ENCODE data around the gene PROP1. TPM values are rescaled to one million over a fixed set of nuclear protein-coding genes. Genes with fewer than 3 reads are reported as not detected.
A peak's percentile ranks its signal among the peaks of the same experiment; 100 is the strongest.
"Not testable (repeated sequence)": the region's sequence is repeated elsewhere in the genome, so short reads cannot be mapped to it uniquely, and the experiment has no call there.

The PROP1 gene
- total RNA-seq, 4 donors from 2014 or later = not detected

DNA sequence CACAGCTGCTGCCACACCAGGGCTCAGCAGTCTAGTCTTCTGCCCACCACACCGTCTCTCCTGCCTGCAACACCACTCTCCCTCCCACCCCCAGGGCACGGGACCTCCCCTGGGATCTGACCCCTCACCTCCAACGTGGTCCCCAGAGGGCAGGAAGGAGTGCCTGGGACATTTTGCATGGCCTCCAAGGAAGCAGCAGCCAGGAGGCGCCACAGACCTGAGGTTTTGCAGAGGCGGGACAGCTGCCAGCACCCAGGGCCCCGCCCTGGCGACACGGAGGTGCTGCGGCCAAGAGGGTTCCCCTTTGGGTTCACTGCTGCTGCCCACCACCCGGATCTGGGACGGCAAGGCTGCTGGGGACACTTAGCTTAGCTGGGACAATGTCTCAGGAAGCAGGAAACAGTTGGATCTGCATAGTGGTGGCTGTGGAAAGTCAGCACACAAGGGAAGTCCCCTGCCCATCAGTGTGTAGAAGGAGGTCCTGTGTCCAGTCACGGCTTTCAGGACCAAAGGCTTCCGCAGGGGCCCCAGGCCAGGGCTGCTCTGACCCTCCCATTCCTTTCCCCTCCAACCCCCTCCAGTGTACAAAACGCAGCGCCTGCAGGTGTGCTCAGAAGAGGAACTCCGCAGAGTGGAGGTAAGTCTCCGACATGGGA, 13.8 kb downstream of the PROP1 start:
- no peaks in the 10 kb centered on the region for H3K36me3 ChIP-seq
- H3K9me3 ChIP-seq = no peaks in the 10 kb centered on the region
- no peak overlapping the region for H3K4me3 ChIP-seq
- no peak overlapping the region for H3K27ac ChIP-seq
- WGBS, 2 donors (ENCODE audit: low coverage in 1 of 2) = 26% methylated on average over 17 of the region's 17 CpGs; no CpG with 5 or more reads in 1 of the 2 donors
- H3K4me1 ChIP-seq = no peaks in the 10 kb centered on the region
- no peak for TF ChIP-seq EP300 (IDR thresholded peaks at IDR 0.05; ENCODE audit: low read depth)
- TF ChIP-seq, protein P1, sequence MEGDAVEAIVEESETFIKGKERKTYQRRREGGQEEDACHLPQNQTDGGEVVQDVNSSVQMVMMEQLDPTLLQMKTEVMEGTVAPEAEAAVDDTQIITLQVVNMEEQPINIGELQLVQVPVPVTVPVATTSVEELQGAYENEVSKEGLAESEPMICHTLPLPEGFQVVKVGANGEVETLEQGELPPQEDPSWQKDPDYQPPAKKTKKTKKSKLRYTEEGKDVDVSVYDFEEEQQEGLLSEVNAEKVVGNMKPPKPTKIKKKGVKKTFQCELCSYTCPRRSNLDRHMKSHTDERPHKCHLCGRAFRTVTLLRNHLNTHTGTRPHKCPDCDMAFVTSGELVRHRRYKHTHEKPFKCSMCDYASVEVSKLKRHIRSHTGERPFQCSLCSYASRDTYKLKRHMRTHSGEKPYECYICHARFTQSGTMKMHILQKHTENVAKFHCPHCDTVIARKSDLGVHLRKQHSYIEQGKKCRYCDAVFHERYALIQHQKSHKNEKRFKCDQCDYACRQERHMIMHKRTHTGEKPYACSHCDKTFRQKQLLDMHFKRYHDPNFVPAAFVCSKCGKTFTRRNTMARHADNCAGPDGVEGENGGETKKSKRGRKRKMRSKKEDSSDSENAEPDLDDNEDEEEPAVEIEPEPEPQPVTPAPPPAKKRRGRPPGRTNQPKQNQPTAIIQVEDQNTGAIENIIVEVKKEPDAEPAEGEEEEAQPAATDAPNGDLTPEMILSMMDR (IDR thresholded peaks at IDR 0.05) = peak in 2 of 5 experiments; percentile 20 to 27
- DNase-seq = no peak
- H3K27me3 ChIP-seq = peaks cover 69% of the 10 kb centered on the region
- intact Hi-C loops (cut with DNase I; ENCODE audit: low total_unique reads) (loop anchor here (5.0 kb wide), 1 partner anchor 1005 kb away; no protein-coding TSS in a partner anchor), in situ Hi-C loops (cut with MboI; ENCODE audit: low pct_ligation_motif_present in 1 of 4, low pct_unique_long_range_greater_than_20kb in 1 of 4, low sequenced_read_pairs in 3 of 4) (loop anchor here in 1 of 4 donors (10.0 kb wide), 1 partner anchor 83 kb away; no protein-coding TSS in a partner anchor)

- Histone ChIP-seq H3K4me3 (no peak overlapping the region), H3K27me3 (peaks cover 69% of the 10 kb centered on the region), H3K9me3 (no peaks in the 10 kb centered on the region), H3K36me3 (no peaks in the 10 kb centered on the region), H3K27ac (no peak overlapping the region), H3K4me1 (no peaks in the 10 kb centered on the region)
- 53 to 70% methylated on average over 7 to 26 of the region's 26 CpGs for WGBS, 2 donors (ENCODE audit: low coverage in 1 of 2)
- no peak for DNase-seq
- TF ChIP-seq EP300 (IDR thresholded peaks at IDR 0.05; ENCODE audit: low read depth) (no peak), POLR2AphosphoS5 (IDR thresholded peaks at IDR 0.05) (no peak), POLR2A (IDR thresholded peaks at IDR 0.05) (no peak)
- TF ChIP-seq, protein P1 (IDR thresholded peaks at IDR 0.05) = no peak
- in situ Hi-C loops (cut with MboI; ENCODE audit: low pct_ligation_motif_present in 1 of 4, low pct_unique_long_range_greater_than_20kb in 1 of 4, low sequenced_read_pairs in 3 of 4) = loop anchor here in 1 of 4 donors (10.0 kb wide), 1 partner anchor 83 kb away; no protein-coding TSS in a partner anchor
- intact Hi-C loops (cut with DNase I; ENCODE audit: low total_unique reads) = loop anchor here (5.0 kb wide), 1 partner anchor 1006 kb away; no protein-coding TSS in a partner anchor
Measured at GRCh38 chr5:177981296-177982071, 14.6 kb downstream of the PROP1 start.

DNA sequence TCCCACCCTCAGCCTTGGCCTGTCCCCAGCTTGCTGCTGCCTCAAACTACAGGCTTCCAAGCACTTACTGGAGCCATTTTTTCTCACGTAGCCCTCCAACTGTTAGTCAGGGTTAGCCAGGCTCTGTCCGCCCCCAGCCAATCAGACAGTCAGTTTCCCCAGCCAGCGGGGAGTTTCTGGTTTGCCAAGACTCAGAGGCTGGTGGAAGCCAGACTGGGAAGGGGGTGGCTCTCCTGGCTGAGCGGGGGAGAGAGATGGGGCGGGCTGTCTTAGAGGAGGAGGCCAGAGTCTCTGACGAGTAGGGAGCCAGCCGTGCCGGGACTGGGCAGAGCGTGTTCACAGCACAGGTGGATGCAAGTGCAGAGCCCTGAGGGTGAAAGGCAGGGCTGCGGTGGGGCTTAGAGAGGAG, 15.3 kb downstream of the PROP1 start:
- no peaks in the 10 kb centered on the region for H3K36me3 ChIP-seq
- H3K27me3 ChIP-seq = peaks cover 65% of the 10 kb centered on the region
- DNase-seq = no peak
- no peaks in the 10 kb centered on the region for H3K4me1 ChIP-seq
- in situ Hi-C loops (cut with MboI; ENCODE audit: low pct_ligation_motif_present in 1 of 4, low pct_unique_long_range_greater_than_20kb in 1 of 4, low sequenced_read_pairs in 3 of 4) = loop anchor here in 1 of 4 donors (10.0 kb wide), 1 partner anchor 84 kb away; no protein-coding TSS in a partner anchor
- H3K4me3 ChIP-seq = no peak overlapping the region
- TF ChIP-seq, protein P1 (IDR thresholded peaks at IDR 0.05) = no peak
- no peak for TF ChIP-seq POLR2A (IDR thresholded peaks at IDR 0.05)
- TF ChIP-seq POLR2AphosphoS5 (IDR thresholded peaks at IDR 0.05) = no peak
- TF ChIP-seq EP300 (IDR thresholded peaks at IDR 0.05; ENCODE audit: low read depth) = no peak
- H3K27ac ChIP-seq = no peak overlapping the region
- intact Hi-C loops (cut with DNase I; ENCODE audit: low total_unique reads) = loop anchor here (5.0 kb wide), 1 partner anchor 1007 kb away; no protein-coding TSS in a partner anchor
- no peaks in the 10 kb centered on the region for H3K9me3 ChIP-seq
- WGBS, 2 donors (ENCODE audit: low coverage in 1 of 2) = 51 to 76% methylated on average over 9 to 10 of the region's 10 CpGs

GRCh38 chr5:177977600-177977999, 18.4 kb downstream of the PROP1 start:
- intact Hi-C loops (cut with DNase I; ENCODE audit: low total_unique reads); H3K9me3 ChIP-seq; H3K27ac ChIP-seq; DNase-seq; in situ Hi-C loops (cut with MboI; ENCODE audit: low pct_ligation_motif_present in 1 of 4, low pct_unique_long_range_greater_than_20kb in 1 of 4, low sequenced_read_pairs in 3 of 4); H3K4me1 ChIP-seq; H3K36me3 ChIP-seq; H3K4me3 ChIP-seq: not testable (repeated sequence)
- peaks cover 35% of the 10 kb centered on the region for H3K27me3 ChIP-seq
- WGBS, 2 donors (ENCODE audit: low coverage in 1 of 2) = 0 to 51% methylated on average over 1 to 4 of the region's 8 CpGs
